ENCODE data around the gene C1QL4.
"Not testable (repeated sequence)": the region's sequence is repeated elsewhere in the genome, so short reads cannot be mapped to it uniquely, and the experiment has no call there.

C1QL4 gene

DNA sequence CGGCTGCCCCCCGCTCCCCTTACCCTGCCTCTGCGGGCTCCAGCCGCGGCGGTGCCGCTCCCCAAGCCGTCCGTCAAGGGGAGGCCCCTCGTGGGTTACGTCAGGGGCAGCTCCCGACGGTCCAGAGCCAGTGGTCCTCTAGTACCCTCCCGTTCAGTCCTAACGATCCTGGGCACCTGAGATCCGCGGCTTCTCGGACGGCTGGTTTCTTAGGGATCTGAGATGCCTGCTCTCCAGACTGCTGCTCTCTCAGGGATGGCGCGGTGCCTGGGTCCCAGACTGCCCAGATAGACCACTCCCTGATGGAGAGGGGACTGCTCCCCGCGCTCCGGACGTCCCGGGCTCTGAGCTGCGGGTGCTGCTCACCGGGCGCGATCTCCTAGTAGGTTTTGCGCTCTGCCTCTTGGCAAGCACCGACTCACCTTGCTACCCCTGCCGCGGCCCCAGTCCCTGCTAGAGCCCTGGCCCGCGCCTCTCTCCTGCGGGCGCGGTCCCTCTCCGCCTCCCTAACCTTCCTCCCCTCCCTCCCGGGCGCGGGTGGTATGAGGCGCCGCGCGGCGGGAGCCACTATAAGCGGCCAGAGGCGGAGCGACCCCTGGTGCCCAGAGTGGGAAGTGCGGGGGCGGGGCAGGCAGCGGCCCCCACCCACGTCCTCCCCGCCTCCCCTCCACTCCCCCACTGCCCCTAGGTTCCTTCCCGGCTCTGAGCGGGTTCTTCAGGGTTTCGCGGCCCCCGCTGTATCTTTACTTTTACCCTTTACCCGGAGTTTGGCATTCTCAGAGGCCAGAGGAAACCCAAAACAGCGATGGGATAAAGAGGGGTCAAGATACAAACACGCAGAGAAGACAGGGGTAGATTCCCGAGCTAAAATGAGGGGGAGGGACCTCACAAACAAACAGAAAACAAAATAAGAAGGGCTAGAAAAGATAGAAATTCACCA lies at the start of gene C1QL4:
Gene C1QL4, minus strand, starts transcription at position 544 of the 940 bp plus-strand sequence. CDS start 711 bp downstream, outside the sequence.
- peak; percentile 93 to 94 for DNase-seq

GRCh38 chr12:49380184-49380583 lies 43.2 kb upstream of the C1QL4 start:
- not testable (repeated sequence) for DNase-seq

- no peak for DNase-seq
Measured at GRCh38 chr12:49377386-49377785, 40.4 kb upstream of the C1QL4 start.

DNA sequence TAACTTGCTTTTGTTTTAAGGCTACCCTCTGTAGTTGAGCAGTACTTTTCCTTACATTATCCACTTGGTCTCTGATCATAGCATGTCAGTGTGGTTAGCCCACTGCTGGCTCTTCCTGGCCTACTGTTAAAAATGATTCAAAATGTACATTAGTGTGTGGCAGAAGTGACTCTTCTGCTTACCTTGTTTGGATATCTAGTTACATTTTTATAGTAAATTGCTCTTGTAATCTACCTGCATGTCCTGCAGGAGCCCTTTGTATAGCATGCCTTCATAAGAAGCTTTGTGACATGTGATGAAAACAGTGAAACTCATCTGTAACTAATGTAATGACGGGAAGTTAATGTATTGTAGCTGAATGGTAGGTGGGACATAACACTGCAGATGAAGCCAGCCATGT lies 38.4 kb upstream of the C1QL4 start:
- no peak for DNase-seq

GRCh38 chr12:49370539-49370938 lies 33.6 kb upstream of the C1QL4 start:
- DNase-seq: no peak

GRCh38 chr12:49369411-49370145 lies 32.6 kb upstream of the C1QL4 start:
- peak; percentile 24 to 40 for DNase-seq

- no peak for DNase-seq
Measured at GRCh38 chr12:49368240-49368600, 31.2 kb upstream of the C1QL4 start.

DNA sequence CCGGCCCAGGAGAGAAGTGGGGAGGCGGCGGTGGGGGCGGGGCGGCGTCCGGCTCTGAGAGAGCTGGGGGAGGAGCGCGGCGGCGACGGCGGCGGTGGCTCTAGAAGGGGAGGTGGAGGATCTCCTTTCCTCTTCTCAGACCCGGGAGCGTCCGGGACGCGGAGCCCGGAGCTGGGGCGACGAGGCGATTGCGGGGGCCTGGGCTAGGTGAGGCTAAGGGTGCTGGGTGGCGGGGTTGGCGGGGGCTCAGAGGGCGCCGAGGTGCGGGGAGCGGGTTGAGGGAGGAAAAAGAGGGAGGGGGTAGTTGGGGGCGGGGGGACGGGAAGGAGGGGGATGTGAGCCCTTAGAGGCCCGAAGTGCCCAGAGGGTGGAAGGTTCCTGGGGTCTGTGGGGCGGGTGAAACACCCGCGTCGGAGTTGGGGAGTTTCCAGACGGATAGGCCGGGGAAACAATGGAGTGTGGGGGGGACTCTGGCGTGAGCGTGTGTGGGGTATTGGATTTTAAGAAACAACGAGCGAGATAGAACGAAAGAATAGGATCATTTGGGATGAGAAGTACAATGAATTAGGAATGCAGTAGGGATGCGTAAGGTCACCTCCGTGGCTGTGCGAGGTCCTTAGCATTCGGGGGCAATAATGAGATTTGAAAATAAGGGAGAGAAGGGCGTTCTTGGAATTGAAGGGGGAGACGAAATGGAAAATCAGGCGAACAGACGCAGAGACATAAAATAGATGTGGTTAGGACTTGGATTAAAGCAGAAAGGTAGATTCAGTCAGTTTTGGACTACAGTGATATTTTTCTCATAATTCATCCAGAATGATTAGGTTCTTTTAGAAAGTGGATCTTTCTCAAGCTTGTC lies 30.6 kb upstream of the C1QL4 start, which contains the start of gene SPATS2:
Gene SPATS2, plus strand, starts transcription at position 82 of the 859 bp plus-strand sequence. CDS start 93,551 bp downstream, outside the sequence.
- DNase-seq: peak in 1 of 2 experiments; percentile 95

DNA sequence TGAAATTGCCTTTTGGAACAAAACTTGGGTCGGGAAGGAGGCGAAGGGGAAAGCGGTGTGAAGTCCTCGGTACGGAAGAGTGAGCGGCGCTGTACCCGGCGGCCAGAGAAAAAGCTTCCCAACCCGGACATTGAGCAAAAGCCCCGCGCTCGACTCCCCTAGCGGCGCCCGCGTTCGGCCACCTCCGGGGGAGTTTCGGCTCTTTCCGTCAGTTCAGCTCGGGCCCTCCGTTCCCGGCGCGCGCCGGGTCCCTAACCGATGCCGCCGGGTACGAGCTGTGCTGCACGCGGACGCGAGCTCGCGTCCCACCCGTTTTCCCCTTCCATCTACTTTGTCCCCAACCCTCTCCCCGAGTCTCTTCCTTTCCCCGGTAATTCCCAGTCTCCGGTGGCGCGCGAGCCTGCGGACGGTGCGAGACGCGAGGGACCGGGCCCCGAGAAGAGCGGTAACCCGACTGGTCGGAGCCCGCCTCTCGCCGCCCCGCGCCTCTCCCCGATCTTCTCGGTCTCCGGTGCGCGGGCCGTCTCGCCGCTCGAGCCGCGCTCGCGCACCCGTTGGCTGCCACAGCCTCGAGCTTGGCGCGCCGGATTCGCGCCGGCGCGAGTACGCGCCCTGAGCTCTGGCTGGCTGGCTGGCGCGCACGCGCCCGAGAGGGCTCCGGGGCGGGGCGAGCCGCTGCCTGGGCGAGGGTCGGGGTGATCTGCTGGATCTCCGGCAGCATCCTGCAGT lies 29.8 kb upstream of the C1QL4 start:
- peak; percentile 89 to 94 for DNase-seq

DNA sequence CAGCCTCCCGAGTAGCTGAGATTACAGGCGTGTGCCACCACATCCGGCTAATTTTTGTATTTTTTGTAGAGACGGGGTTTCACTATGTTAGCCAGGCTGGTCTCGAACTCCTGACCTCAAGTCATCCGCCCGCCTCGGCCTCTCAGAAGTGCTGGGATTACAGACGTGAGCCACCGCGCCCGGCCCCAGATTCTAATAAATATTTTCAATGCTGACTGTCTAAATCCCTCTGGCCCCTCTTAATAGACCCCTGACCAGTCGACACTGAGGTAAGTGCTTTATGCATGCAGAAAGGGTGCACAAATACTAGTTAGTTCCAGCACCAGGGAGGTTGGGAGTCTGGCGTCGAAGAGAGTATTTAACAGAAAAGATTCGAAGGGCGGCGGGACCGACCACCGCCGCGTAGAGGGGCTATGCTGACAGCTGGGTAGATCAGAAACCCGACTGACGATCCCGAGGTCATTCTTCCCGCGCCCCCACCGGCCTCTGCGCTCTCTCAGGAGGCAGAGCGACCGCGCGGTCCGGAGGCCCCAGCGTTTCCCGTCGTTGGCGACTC lies 29.2 kb upstream of the C1QL4 start:
- no peak for DNase-seq

GRCh38 chr12:49365542-49365941 lies 28.6 kb upstream of the C1QL4 start:
- no peak for DNase-seq

DNA sequence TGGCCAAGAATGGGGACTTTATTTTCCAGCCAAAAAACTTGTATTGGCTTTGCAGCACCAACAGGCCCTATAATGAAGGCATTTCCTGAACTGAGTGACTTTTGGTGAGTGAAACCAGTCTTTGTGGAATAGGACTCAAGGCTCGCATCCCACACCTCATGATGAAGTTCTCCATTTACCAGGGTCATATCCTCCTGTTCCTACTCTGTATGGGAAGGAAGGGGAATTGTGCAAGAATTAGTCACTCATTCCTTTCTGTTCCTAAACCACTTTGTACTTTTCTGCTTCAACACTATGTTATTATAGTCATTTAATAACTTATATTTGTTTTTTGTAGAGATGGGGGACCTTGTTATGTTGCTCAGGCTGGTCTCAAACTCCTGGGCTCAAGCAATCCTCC lies 28.0 kb upstream of the C1QL4 start:
- no peak for DNase-seq

- DNase-seq: no peak
Measured at GRCh38 chr12:49362077-49362476, 25.1 kb upstream of the C1QL4 start.

- DNase-seq: no peak
Measured at GRCh38 chr12:49359671-49360070, 22.7 kb upstream of the C1QL4 start.

GRCh38 chr12:49358483-49359141 lies 21.6 kb upstream of the C1QL4 start:
- peak; percentile 39 to 52 for DNase-seq

DNA sequence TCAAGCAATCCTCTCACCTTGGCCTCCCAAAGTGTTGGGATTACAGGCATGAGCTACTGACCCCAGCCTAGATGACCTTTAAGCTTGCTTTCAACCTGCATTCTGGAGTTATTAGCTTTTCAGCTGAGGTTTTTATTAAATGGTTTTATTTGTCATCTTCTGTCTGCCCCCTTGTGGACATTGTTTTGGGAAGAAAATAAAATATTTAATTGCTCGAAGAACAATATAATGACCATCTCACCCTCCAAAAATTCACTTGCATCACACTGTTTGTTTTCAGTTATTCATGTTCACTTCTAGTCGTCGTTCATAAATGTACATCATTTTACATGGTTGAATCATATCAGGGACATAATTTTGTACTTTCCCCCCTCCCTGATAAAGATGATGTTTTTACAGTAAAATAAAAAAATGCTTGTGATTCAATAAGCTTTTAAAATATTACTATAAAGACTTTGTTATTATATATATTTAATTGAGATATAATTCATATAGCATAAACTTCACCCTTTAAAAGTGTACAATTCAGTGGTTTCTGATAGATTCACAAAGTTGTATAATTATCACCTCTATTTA lies 20.2 kb upstream of the C1QL4 start:
- DNase-seq: no peak

- no peak for DNase-seq
Measured at GRCh38 chr12:49355913-49356312, 18.9 kb upstream of the C1QL4 start.

DNA sequence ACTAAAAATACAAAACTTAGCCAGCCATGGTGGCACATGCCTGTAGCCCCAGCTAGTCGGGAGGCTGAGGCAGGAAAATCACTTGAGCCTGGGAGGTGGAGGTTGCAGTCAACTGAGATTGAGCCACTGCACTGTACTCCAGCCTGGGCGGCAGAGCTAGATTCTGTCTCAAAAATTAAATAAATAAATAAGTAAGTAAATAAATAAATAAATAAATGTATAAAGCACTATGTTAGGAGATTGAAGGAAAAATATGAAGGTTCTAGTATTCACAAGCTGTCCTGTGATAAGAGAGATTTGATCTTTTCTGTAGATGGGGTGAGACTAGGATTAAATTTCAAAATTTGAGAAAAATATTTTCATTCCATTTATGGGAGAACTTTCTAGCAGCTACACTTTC lies 15.4 kb upstream of the C1QL4 start:
- DNase-seq: no peak

- no peak for DNase-seq
Measured at GRCh38 chr12:49349266-49349665, 12.3 kb upstream of the C1QL4 start.

GRCh38 chr12:49348781-49349180 lies 11.8 kb upstream of the C1QL4 start:
- DNase-seq: no peak

All from activated CD4-positive, alpha-beta T cell treated with anti-CD3 and anti-CD28 coated beads, Interleukin-2, amount 50 U/mL, for 48 hours (primary cell).